Caco-2 (cell line): ENCODE measurements around the gene PDZK1IP1. TPM values are rescaled to one million over a fixed set of nuclear protein-coding genes. Genes with fewer than 3 reads are reported as not detected.
"Not testable (repeated sequence)": the region's sequence is repeated elsewhere in the genome, so short reads cannot be mapped to it uniquely, and the experiment has no call there.

ENCODE experiments used
- BruUV-seq: library from RNA; stranded (reverse); fragments of 400-500 nt; replicated peaks from 2 replicates; lab custom pipeline; 2021; lab: Mats Ljungman, UMichigan
- CTCF ChIA-PET: fragments of 300-600 bp; sonication (Branson Sonifier 250); formaldehyde crosslinking; loops from one replicate; lab custom pipeline; 2022; ENCODE audit warnings: antibody characterized with exemption; lab: Charles Lee
- POLR2A ChIA-PET: fragments of 300-600 bp; sonication (Branson Sonifier 250); formaldehyde crosslinking; loops from one replicate; lab custom pipeline; 2022; ENCODE audit warnings: antibody characterized with exemption; lab: Charles Lee
- DNase-seq, 2 experiments: peaks; one replicate each; pipeline versions ENCODE4 v3.0.0 to v3.0.0-alpha.2; 2020 to 2022
- H3K27me3 ChIP-seq: replicated peaks from 2 replicates; pipeline ENCODE4 v1.6.0; 2011; ENCODE audit warnings: low read length; ENCODE audit not compliant: control insufficient read depth, insufficient read depth
- H3K36me3 ChIP-seq: 2 replicates; pipeline ENCODE4 v1.5.1; 2011; ENCODE audit warnings: low read length; ENCODE audit not compliant: control insufficient read depth, insufficient read depth
- H3K4me1 ChIP-seq: fragments of 250-450 bp; sonication (Bioruptor Pico); 2 replicates; pipeline ENCODE4 v1.5.1; 2020; ENCODE audit warnings: mild to moderate bottlenecking
- H3K4me3 ChIP-seq: 2 replicates; pipeline ENCODE4 v1.5.1; 2011; ENCODE audit warnings: low read depth, mild to moderate bottlenecking, control low read depth, low read length
- H3K9me3 ChIP-seq: fragments of 250-450 bp; sonication (Bioruptor Pico); 2 replicates; pipeline ENCODE4 v1.5.1; 2020; ENCODE audit warnings: mild to moderate bottlenecking, moderate library complexity
- H3K27ac Mint-ChIP-seq: one replicate; pipeline ENCODE4 v1.8.0; 2022; ENCODE audit warnings: mixed read lengths; ENCODE audit not compliant: unreplicated experiment
- H3K27me3 Mint-ChIP-seq: one replicate; pipeline ENCODE4 v1.8.0; 2022; ENCODE audit warnings: mixed read lengths; ENCODE audit not compliant: insufficient read depth, unreplicated experiment
- H3K36me3 Mint-ChIP-seq: one replicate; pipeline ENCODE4 v1.8.0; 2022; ENCODE audit warnings: mild to moderate bottlenecking, mixed read lengths; ENCODE audit not compliant: insufficient read depth, unreplicated experiment
- H3K4me1 Mint-ChIP-seq: one replicate; pipeline ENCODE4 v1.8.0; 2022; ENCODE audit warnings: low read depth, mixed read lengths; ENCODE audit not compliant: unreplicated experiment
- H3K4me3 Mint-ChIP-seq: one replicate; pipeline ENCODE4 v1.8.0; 2022; ENCODE audit warnings: mild to moderate bottlenecking, moderate library complexity, mixed read lengths; ENCODE audit not compliant: unreplicated experiment
- H3K9me3 Mint-ChIP-seq: one replicate; pipeline ENCODE4 v1.8.0; 2022; ENCODE audit warnings: mixed read lengths; ENCODE audit not compliant: unreplicated experiment
- intact Hi-C: fragments of 100-400 bp; cut with micrococcal nuclease; formaldehyde crosslinking; loops from one replicate; pipeline ENCODE4 v1.10.0; 2022; ENCODE audit not compliant: unreplicated experiment
- total RNA-seq: library from RNA; stranded (reverse); gene quantifications from 2 replicates; pipeline ENCODE4 v1.2.3, GENCODE V29; 2022
- TF ChIP-seq, protein P1 (sequence below), 2 experiments: fragments of 200-600 bp in 1 of 2; IDR thresholded peaks; 1 replicate in 1 of 2; 2 replicates in 1 of 2; pipeline versions ENCODE4 v1.5.1 to v1.8.0; 2011 to 2022; ENCODE audit warnings: antibody characterized with exemption in 1 of 2, control low read depth in 1 of 2, inconsistent platforms in 1 of 2, low read depth in 1 of 2, low read length in 1 of 2, mild to moderate bottlenecking in 1 of 2, moderate library complexity in 1 of 2; ENCODE audit not compliant: insufficient read depth in 1 of 2, severe bottlenecking in 1 of 2, unreplicated experiment in 1 of 2

Gene PDZK1IP1
- total RNA-seq, 1 experiment from 2014 or later, result 6.1 TPM

DNA sequence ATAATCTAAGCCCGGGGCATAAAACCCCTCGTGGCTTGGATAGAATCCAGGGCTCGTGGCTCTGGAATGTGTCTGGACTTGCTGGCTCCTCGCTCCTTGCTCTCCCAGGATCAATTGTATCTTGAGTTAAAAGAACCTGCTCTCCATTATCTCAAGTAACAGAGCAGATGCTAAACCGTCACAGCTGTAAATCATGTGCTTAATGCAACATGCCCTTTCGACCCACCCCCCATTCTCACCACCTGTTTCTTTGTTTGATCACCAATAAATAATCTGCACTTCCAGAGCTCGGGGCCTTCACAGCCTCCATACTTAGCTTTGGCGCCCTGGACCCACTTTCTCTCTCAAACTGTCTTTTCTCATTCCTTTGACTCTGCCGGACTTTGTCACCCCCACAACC, 40.7 kb downstream of the PDZK1IP1 start:
- H3K27me3 ChIP-seq, BruUV-seq, H3K36me3 ChIP-seq, H3K27me3 Mint-ChIP-seq, intact Hi-C loops, CTCF ChIA-PET, H3K27ac Mint-ChIP-seq, H3K4me3 ChIP-seq, H3K36me3 Mint-ChIP-seq, H3K4me1 ChIP-seq, H3K4me3 Mint-ChIP-seq, H3K9me3 ChIP-seq, POLR2A ChIA-PET: not testable (repeated sequence)
- peaks cover 22% of the 10 kb centered on the region for H3K9me3 Mint-ChIP-seq
- DNase-seq, result peak in 1 of 2 experiments; percentile 15
- H3K4me1 Mint-ChIP-seq, result peaks cover 15% of the 10 kb centered on the region

DNA sequence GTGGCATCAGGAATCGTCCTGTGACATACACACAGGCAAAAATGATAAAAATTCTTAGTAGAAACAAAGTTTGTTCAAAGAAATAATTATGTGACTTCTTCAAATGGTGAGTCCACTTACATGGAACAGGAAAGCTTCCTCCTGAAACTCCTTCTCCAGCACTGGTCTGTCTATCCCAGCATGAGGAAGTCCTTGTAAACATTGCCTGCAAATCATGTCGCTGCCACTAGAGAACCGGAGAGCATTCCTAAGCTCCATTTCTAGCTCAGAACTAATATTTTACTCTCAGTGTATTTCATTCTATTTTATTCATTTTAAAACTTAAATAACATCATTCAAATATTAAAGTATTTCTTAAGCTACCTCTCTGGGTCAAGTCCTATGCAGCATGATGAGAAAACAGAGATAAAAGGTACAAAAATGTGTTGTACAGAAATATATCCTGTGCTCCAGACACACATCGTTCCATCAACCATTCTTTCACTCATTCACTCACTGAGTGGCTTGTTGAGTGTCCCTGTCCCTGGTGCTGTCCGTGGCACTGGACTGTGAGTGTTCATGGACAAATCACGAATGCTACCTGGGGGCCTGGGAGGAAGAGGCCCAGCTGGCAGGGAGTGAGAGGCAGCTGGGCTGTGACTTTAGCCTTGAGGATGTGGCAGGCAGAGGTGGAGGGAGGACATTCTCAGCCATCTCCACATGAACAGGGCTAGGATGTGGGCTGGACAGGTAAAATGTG, 42.6 kb downstream of the PDZK1IP1 start:
- H3K27me3 Mint-ChIP-seq, result no peaks in the 10 kb centered on the region
- Histone ChIP-seq H3K9me3 (no peaks in the 10 kb centered on the region), H3K4me3 (no peak overlapping the region), H3K36me3 (no peaks in the 10 kb centered on the region), H3K27me3 (no peaks in the 10 kb centered on the region), H3K4me1 (no peaks in the 10 kb centered on the region)
- intact Hi-C loops, result no loop called here
- TF ChIP-seq, protein P1, sequence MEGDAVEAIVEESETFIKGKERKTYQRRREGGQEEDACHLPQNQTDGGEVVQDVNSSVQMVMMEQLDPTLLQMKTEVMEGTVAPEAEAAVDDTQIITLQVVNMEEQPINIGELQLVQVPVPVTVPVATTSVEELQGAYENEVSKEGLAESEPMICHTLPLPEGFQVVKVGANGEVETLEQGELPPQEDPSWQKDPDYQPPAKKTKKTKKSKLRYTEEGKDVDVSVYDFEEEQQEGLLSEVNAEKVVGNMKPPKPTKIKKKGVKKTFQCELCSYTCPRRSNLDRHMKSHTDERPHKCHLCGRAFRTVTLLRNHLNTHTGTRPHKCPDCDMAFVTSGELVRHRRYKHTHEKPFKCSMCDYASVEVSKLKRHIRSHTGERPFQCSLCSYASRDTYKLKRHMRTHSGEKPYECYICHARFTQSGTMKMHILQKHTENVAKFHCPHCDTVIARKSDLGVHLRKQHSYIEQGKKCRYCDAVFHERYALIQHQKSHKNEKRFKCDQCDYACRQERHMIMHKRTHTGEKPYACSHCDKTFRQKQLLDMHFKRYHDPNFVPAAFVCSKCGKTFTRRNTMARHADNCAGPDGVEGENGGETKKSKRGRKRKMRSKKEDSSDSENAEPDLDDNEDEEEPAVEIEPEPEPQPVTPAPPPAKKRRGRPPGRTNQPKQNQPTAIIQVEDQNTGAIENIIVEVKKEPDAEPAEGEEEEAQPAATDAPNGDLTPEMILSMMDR (IDR thresholded peaks at IDR 0.05; ENCODE audit: insufficient read depth in 1 of 2, low read depth in 1 of 2, low read length in 1 of 2, severe bottlenecking in 1 of 2, unreplicated experiment in 1 of 2), result no peak
- H3K27ac Mint-ChIP-seq, result no peak overlapping the region
- H3K4me3 Mint-ChIP-seq, result no peak overlapping the region
- peaks cover 20% of the 10 kb centered on the region for H3K9me3 Mint-ChIP-seq
- peaks cover 15% of the 10 kb centered on the region for H3K4me1 Mint-ChIP-seq
- H3K36me3 Mint-ChIP-seq, result no peaks in the 10 kb centered on the region
- BruUV-seq, result no TSS peak
- DNase-seq, result no peak
- ChIA-PET POLR2A (no interaction called here), CTCF (no interaction called here)

DNA sequence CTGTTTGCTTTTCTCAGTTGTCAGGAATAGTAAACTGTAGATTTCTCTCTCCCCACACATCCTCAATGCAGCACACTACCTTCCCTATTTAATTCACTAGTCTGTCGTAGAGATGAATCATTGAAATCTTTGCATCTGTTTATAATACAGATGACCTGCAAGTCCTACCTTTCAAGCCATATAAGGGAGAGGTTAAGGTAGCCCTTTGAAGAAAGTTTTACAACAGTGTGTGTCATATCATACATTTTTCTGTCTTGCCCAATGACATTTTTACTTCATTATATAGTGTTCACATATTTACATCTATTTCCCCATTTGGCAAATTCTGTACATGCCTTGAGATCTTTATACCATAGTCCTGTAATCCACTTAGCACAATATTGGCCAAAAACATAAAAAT, 43.3 kb downstream of the PDZK1IP1 start:
- DNase-seq, H3K4me3 ChIP-seq, BruUV-seq, H3K36me3 Mint-ChIP-seq, H3K27ac Mint-ChIP-seq, H3K9me3 ChIP-seq, H3K4me1 ChIP-seq, CTCF ChIA-PET, H3K27me3 Mint-ChIP-seq, POLR2A ChIA-PET, H3K4me3 Mint-ChIP-seq, intact Hi-C loops, H3K36me3 ChIP-seq, H3K27me3 ChIP-seq: not testable (repeated sequence)
- Mint-ChIP-seq H3K4me1 (peaks cover 15% of the 10 kb centered on the region), H3K9me3 (peaks cover 20% of the 10 kb centered on the region)

DNA sequence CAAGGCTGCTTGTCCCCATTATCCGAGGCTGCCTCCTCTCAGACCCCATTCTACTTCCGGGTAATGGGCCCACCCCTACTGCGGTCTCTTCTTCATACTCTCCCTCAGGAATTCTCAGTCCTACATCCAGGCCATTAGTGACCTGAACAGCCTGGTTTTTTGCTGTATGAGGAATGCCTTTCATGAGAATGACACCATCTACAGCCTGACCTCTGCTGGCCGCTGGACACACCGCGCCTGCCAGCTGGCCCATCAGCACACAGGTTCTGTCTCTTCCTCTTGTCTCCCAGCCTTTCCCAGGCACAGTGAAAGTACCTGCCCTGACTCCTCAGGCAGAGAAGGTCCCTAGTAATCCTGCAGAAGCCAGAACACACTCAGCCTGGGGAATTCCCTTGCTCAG, 46.2 kb downstream of the PDZK1IP1 start:
- H3K36me3 Mint-ChIP-seq, H3K36me3 ChIP-seq, H3K4me3 Mint-ChIP-seq, H3K4me1 Mint-ChIP-seq, intact Hi-C loops, H3K27me3 ChIP-seq, H3K4me3 ChIP-seq, H3K27me3 Mint-ChIP-seq, BruUV-seq, H3K9me3 ChIP-seq, H3K27ac Mint-ChIP-seq, CTCF ChIA-PET, H3K4me1 ChIP-seq, POLR2A ChIA-PET: not testable (repeated sequence)
- peak in 1 of 2 experiments; percentile 15 for DNase-seq
- H3K9me3 Mint-ChIP-seq, result peaks cover 13% of the 10 kb centered on the region
- TF ChIP-seq, protein P1 (IDR thresholded peaks at IDR 0.05; ENCODE audit: insufficient read depth in 1 of 2, low read depth in 1 of 2, low read length in 1 of 2, severe bottlenecking in 1 of 2, unreplicated experiment in 1 of 2), result peak in 1 of 2 experiments; percentile 47

DNA sequence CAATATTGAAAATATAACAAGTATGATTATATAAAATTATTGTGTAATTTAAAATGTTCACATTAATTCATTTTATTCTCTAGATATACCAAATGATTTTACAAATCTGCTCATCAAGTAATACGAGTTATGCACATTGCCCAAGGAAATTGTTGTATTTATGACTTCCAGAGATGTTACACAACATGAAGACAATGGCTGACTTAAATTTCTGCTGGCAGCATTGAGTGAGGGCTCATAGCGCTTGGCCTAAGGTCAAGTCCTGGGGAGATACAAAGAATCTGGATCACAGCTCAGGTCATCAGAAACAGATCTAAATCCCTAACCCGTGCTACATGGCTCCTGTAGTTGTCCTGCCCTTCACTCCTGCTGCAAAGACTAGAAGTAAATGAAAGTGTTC, 49.5 kb downstream of the PDZK1IP1 start:
- H3K36me3 ChIP-seq, H3K4me3 ChIP-seq, BruUV-seq, POLR2A ChIA-PET, H3K4me1 ChIP-seq, H3K9me3 ChIP-seq, CTCF ChIA-PET, H3K27ac Mint-ChIP-seq, H3K4me3 Mint-ChIP-seq, H3K36me3 Mint-ChIP-seq, H3K27me3 Mint-ChIP-seq, H3K4me1 Mint-ChIP-seq, H3K9me3 Mint-ChIP-seq, intact Hi-C loops, DNase-seq, H3K27me3 ChIP-seq: not testable (repeated sequence)
